ENCODE data around the gene GHRH. TPM values are rescaled to one million over a fixed set of nuclear protein-coding genes. Genes with fewer than 3 reads are reported as not detected.

Gene GHRH
- polyA plus RNA-seq, 4 donors, result not detected

DNA sequence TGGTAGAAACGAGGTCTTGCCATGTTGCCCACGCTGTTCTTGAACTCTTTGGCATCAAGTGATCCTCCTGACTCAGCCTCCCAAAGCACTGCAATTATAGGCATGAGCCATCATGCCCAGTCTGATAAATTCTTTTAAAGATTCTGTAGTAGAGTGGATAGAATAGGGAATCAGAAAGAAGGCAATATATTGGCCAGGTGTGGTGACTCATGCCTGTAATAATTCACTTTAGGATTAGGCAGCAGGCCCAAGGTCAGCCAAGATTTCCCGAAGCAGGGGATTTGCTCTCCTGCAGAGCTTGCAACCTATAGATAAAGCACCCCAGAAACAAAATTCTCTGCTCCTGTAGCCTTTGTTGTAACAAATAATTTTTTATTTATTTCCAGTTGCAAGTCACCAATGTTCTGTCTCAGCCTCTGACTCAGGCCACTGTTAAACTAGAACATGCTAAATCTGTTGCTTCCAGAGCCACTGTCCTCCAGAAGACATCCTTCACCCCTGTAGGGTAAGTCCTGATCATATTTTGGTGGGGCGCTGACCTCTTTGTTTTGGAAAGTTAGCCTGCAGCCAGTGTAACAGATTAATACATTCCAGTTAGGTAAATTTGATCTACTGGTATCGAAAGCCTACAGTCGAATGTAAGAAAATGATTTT lies 51.8 kb downstream of the GHRH start:
- no peak for DNase-seq (ENCODE audit: low read depth in 4 of 4, low spot score in 2 of 4)

DNA sequence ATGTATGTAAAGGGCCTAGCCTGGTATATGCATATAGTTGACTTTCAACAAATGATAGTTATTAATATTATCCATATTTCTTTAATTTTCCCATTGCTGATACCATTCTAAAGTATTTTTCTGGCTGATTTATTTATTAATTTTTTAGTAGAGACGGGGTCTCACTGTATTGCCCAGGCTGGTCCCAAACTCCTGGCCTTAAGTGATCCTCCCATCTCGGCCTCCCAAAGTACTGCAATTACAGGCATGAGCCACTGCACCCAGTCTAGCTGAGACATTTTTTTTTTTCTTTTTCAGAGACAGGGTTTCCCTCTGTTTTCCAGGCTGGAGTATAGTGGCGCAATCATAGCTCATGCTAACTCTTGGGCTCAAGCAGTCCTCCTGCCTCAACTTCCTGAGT lies 52.4 kb downstream of the GHRH start:
- DNase-seq (ENCODE audit: low read depth in 4 of 4, low spot score in 2 of 4), result no peak

DNA sequence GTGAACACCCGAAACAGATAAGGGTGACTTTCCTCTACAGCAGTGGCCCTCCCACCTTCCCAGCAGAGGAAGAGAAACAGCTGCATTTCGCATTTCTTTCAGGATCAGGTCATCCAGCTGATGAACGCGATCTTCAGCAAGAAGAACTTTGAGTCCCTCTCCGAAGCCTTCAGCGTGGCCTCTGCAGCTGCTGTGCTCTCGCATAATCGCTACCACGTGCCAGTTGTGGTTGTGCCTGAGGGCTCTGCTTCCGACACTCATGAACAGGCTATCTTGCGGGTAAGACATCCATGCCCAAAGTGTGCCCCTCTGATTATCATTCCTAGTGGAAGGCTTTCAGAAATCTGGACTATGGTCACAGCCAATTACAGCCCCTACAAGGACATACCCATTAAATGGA lies 54.4 kb downstream of the GHRH start:
- no peak for DNase-seq (ENCODE audit: low read depth in 4 of 4, low spot score in 2 of 4)

DNA sequence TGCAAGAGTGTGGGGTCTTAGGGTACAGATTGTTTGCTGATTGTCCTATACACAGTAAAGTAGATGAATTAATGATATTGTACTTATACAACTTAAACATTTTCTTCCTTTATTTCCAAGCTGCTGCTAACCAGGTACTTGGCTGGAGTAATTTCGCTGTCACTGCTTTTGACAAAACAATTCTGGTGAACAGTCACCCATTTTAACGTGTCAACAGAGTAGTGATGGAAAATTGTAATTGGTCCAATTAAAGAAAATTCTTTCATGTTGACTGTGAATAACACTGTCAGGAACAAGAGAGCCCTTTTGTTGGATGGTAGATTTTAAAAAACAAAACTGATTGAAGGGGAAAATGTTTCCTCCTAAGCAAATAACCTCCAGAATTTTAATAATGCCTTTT lies 55.8 kb downstream of the GHRH start:
- no peak for DNase-seq (ENCODE audit: low read depth in 4 of 4, low spot score in 2 of 4)

DNA sequence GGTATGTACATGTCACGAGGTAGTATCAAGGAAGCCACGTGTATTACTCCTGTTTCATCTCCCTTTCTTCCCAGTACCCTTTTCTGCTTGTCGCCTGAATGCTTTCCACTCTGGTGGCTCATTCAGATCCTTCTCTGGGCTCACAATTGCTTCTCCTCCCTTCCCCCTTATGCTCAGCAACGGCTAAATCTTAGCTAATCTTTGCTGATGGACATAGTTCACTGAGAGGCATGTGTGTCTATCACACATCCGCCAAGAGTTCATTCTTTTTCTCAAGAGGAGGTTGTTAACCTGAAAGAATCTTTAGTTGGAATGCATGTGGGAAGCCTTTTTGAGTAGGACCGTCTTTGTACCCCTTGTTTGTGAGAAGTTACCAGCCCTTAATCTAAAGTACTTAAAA lies 56.5 kb downstream of the GHRH start:
- no peak for DNase-seq (ENCODE audit: low read depth in 4 of 4, low spot score in 2 of 4)

DNA sequence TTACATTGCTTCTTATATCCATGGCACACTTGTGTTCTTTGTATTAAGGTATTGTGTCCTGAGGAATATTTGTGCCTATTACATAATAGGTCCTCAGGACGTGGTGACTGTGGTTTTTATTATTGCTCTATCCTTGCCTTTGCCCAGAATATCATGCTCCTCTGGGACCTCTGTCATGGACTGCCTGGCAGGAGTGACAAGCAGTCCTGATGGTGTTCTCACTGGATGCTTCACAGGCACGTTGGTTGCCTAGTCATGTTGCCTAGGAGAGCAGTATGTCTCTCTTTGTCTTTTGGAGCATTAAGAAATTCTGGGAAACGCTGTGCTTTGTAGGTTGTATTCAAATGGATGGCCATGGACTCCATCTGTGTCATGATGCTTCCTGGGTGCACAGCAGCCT lies 57.6 kb downstream of the GHRH start:
- no peak for DNase-seq (ENCODE audit: low read depth in 4 of 4, low spot score in 2 of 4)

DNA sequence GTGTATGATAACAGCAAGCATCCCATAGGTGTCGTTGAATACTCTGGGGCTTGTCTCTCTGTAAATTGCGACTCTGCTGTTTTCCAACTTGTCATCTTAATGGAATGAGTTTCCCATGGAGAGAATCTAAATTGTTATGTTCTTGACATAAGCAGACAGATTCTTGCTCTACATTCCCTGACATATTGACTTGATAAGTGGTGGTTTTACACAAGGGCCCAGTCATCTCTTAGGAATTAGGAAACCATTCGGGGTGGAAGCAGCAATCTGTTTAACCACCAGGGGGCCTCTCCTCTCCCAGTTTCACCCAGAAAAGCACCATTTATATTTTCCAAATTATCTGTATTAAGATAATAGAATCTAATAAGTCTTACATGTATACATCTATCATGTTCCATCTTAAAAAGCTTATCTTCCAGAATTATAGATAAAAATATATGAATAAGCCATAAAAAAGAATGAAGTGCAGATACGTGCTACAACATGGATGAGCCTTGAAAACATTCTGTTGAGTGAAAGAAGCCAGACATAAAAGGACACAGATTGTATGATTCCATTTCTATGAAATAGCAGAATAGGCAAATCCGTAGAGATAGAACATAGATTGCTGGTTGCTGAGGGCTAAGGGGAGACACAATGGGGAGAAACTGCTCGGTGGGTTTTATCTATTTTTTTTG lies 59.2 kb downstream of the GHRH start:
- DNase-seq (ENCODE audit: low read depth in 4 of 4, low spot score in 2 of 4), result no peak

DNA sequence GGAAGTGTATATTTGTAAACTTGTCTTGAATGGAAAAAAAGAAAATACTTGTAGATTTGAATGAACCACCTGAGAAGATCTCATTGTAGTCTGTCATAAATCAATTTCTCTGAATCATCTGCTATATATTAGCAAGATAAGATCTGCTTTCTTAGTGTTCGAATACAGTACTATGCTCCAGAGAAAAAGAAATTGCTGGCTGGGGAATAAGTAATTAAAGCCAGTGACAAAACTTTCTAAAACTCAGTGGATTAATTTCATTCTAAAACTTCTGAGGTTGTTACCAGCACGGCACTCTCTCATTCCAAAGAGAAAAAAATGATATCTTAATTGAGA lies 59.8 kb downstream of the GHRH start:
- DNase-seq (ENCODE audit: low read depth in 4 of 4, low spot score in 2 of 4), result no peak

Other genes starting within 250 kb of the GHRH start
- 10 to 100 TPM; 10.6 to 11.6 (median 11.5) TPM for gene RBL1, start 165.8 kb downstream of the GHRH start, polyA plus RNA-seq (ENCODE audit: insufficient read length in 4 of 4)
- 100 to 1,000 TPM; 272 to 316 (median 290) TPM for gene RPN2, start 82.5 kb downstream of the GHRH start, polyA plus RNA-seq (ENCODE audit: insufficient read length in 4 of 4)
- gene MROH8, start 82.3 kb downstream of the GHRH start, polyA plus RNA-seq (ENCODE audit: insufficient read length in 4 of 4), result 1 to 10 TPM; 4.6 to 9.1 (median 7.1) TPM
- 10 to 100 TPM; 60.4 to 71.7 (median 70.0) TPM for gene MANBAL, start 27.8 kb upstream of the GHRH start, polyA plus RNA-seq (ENCODE audit: insufficient read length in 4 of 4)
- 10 to 100 TPM; 48.4 to 80.3 (median 60.4) TPM for gene SRC, start 84.3 kb upstream of the GHRH start, polyA plus RNA-seq (ENCODE audit: insufficient read length in 4 of 4)

Data from left renal cortex interstitium (tissue), 4 donors.